Measurements from ENCODE around the gene ALPK3. TPM values are rescaled to one million over a fixed set of nuclear protein-coding genes. Genes with fewer than 3 reads are reported as not detected.

ALPK3 gene, protein sequence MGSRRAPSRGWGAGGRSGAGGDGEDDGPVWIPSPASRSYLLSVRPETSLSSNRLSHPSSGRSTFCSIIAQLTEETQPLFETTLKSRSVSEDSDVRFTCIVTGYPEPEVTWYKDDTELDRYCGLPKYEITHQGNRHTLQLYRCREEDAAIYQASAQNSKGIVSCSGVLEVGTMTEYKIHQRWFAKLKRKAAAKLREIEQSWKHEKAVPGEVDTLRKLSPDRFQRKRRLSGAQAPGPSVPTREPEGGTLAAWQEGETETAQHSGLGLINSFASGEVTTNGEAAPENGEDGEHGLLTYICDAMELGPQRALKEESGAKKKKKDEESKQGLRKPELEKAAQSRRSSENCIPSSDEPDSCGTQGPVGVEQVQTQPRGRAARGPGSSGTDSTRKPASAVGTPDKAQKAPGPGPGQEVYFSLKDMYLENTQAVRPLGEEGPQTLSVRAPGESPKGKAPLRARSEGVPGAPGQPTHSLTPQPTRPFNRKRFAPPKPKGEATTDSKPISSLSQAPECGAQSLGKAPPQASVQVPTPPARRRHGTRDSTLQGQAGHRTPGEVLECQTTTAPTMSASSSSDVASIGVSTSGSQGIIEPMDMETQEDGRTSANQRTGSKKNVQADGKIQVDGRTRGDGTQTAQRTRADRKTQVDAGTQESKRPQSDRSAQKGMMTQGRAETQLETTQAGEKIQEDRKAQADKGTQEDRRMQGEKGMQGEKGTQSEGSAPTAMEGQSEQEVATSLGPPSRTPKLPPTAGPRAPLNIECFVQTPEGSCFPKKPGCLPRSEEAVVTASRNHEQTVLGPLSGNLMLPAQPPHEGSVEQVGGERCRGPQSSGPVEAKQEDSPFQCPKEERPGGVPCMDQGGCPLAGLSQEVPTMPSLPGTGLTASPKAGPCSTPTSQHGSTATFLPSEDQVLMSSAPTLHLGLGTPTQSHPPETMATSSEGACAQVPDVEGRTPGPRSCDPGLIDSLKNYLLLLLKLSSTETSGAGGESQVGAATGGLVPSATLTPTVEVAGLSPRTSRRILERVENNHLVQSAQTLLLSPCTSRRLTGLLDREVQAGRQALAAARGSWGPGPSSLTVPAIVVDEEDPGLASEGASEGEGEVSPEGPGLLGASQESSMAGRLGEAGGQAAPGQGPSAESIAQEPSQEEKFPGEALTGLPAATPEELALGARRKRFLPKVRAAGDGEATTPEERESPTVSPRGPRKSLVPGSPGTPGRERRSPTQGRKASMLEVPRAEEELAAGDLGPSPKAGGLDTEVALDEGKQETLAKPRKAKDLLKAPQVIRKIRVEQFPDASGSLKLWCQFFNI (N-terminal part only)
- total RNA-seq, result under 1 TPM; 0.46 TPM

DNA sequence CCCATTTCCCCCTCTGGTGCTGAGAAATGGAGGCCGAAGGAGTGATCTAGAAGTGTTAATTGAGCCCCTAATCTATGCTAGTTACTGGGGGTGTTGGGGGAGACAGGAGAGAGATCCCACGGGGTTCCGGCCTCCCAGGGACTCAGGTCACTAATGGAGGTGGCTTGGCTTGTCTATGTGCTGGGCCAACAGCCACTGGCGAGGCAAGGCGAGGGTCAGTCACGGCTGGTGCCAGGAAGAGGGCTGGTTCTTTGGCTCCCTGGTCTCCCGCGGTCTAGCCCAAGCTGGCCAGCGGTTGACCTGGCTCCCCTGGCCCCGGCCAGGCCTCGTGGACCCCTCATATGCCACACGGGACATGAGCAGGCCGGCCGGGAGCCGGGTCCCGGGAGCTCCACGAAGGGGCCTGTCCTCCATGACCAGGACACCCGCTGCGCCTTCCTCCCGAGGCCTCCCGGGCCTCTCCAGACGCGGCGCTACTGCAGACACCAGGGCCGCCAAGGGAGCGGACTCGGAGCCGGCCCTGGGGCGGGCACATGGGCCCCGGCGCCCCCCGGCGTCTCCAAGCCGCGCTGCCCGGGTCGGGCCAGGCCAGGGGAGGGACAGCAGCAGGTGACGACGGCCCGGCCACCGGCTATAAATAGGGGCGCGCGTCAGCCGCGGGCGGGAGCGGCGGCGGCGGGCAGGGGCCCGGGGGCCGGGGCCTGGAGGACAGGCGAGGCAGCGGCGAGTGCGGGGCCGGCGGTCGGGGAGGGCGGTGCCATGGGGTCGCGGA, at the start of gene ALPK3:
Gene ALPK3, plus strand, starts transcription at position 663 of the 772 bp plus-strand sequence. Its CDS starts 97 bp downstream, at position 760.
- H3K4me1 Mint-ChIP-seq (ENCODE audit: low read depth), result peaks cover 6% of the 10 kb centered on the region
- DNase-seq, result no peak
- H3K4me3 Mint-ChIP-seq, result no peak within 1 kb of the TSS
- peaks cover 5% of the 10 kb centered on the region for H3K27me3 Mint-ChIP-seq (ENCODE audit: low read depth)
- no peaks in the 10 kb centered on the region for H3K9me3 Mint-ChIP-seq
- H3K27ac Mint-ChIP-seq, result no peak within 1 kb of the TSS
- H3K36me3 Mint-ChIP-seq (ENCODE audit: insufficient read depth in 2 of 2), result no peaks in the 10 kb centered on the region
- ATAC-seq (replicated peaks in 1 of 2), result peak; percentile 10 to 12

DNA sequence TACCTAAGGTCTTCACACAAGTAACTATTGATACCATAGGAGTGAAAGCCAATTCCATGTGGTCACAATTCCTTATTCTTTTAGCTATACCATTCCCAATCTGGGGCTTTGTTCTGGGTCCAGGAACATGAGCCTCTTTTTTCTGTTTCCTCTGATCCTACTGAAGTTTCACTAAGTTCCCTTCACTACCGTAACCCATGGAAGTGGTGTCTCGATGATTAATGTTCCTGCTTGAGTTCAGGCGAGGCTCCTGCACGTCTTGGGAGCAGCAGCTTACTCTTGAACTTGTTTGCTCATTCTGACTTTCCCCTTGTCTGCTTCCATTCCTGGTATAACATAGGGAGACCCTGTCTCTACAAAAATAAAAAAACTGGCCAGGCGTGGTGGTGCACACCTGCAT, 45.1 kb upstream of the ALPK3 start:
- Mint-ChIP-seq H3K36me3 (ENCODE audit: insufficient read depth in 2 of 2) (peaks cover 10 to 25% of the 10 kb centered on the region in 2 donors), H3K27me3 (ENCODE audit: low read depth) (no peaks in the 10 kb centered on the region), H3K4me3 (no peak overlapping the region), H3K4me1 (ENCODE audit: low read depth) (peaks cover 19% of the 10 kb centered on the region), H3K27ac (no peak overlapping the region), H3K9me3 (no peaks in the 10 kb centered on the region)
- ATAC-seq (replicated peaks in 1 of 2) (no peak), DNase-seq (no peak)

DNA sequence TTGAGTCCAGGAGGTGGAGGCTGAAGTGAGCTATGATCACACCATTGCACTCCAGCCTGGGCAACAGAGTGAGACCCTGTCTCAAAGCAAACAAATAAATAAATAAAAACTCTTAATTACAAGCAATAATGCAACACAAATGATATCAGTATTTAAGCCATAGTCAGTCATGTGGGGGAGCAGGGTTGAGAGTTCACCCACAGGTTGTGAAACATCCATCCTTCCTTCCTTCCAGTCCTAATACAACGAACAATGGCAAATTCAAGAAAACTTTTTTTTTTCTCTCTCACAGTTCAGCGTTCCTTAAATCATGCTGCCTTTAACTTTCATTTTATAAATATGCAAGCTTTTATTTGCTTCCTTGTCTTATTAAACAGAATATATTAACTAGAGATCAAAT, 44.7 kb upstream of the ALPK3 start:
- H3K4me1 Mint-ChIP-seq (ENCODE audit: low read depth), result peaks cover 19% of the 10 kb centered on the region
- H3K27ac Mint-ChIP-seq, result no peak overlapping the region
- DNase-seq, result no peak
- H3K4me3 Mint-ChIP-seq, result no peak overlapping the region
- peaks cover 10 to 25% of the 10 kb centered on the region in 2 donors for H3K36me3 Mint-ChIP-seq (ENCODE audit: insufficient read depth in 2 of 2)
- no peaks in the 10 kb centered on the region for H3K9me3 Mint-ChIP-seq
- no peaks in the 10 kb centered on the region for H3K27me3 Mint-ChIP-seq (ENCODE audit: low read depth)
- ATAC-seq (replicated peaks in 1 of 2), result no peak

DNA sequence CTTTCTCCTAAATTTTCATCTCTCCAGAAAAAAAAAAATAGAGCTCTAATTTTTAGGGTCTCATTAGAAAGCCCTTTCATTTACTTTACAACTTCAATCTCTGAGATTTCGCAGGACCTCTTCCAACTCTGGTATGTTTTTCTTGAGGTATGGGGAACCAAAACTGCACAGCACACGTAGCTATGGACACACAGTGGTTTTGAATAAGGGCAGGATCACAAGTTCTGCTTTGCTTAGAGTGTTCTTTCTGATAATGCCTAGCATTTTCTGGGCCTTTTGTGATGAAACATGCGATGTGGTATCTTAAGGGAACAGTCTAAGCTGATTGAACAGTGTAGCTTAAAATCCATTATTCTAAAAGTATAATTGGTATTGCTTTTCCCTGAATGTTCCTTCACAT, 43.4 kb upstream of the ALPK3 start:
- H3K4me3 Mint-ChIP-seq, result no peak overlapping the region
- H3K4me1 Mint-ChIP-seq (ENCODE audit: low read depth), result peaks cover 19% of the 10 kb centered on the region
- no peaks in the 10 kb centered on the region for H3K27me3 Mint-ChIP-seq (ENCODE audit: low read depth)
- H3K9me3 Mint-ChIP-seq, result no peaks in the 10 kb centered on the region
- H3K36me3 Mint-ChIP-seq (ENCODE audit: insufficient read depth in 2 of 2), result peaks cover 10 to 24% of the 10 kb centered on the region in 2 donors
- DNase-seq, result no peak
- H3K27ac Mint-ChIP-seq, result no peak overlapping the region
- no peak for ATAC-seq (replicated peaks in 1 of 2)

DNA sequence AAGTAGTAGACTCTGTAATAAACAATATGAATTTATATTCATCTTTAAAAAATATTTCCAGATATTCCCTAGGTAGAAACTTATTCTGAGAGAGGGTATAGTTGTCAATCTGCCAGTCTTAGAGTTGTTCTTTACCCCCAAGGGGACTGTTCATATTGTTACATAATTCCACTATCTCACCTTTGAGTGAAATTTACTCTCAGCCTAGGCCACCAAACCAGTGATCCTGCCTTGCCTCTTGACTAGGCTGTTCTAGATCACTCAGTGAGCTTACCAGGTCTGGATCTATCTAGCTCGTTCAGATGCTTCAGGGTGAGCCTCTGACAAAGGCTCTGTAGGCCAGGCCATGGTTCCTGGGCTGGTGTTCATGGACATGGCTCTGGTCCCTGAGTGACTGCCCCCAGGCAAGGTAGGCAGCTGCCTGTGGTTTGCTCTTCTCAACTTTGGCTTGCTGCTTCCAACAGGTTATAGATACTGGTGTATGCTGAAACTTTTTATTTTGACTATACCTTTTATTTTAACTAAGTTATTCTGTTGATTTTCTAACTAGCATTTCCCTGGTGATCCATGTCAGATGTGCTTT, 41.2 kb upstream of the ALPK3 start:
- Mint-ChIP-seq H3K4me3 (no peak overlapping the region), H3K27ac (no peak overlapping the region), H3K9me3 (no peaks in the 10 kb centered on the region), H3K36me3 (ENCODE audit: insufficient read depth in 2 of 2) (peaks cover 2 to 17% of the 10 kb centered on the region in 2 donors), H3K27me3 (ENCODE audit: low read depth) (no peaks in the 10 kb centered on the region), H3K4me1 (ENCODE audit: low read depth) (peaks cover 11% of the 10 kb centered on the region)
- ATAC-seq (replicated peaks in 1 of 2) (no peak), DNase-seq (no peak)

DNA sequence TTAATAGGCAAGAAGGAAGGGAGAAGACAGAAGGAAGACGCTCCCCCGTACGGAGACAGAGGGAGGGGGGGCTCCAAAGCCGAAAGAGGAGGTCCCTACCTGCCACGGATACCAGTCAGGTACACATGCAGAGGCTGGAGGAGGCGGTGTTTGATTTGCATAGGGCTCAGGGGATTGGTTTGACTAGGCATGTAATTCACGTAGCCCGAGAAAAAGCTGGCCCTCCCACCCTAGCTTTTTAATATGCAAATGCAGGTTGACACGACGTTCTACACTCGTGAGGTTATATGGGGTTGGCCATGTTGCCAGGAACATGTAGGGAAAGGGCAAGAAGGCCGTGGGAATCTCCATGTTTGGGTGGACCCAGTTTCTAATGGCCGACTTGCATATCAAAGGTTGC, 39.0 kb upstream of the ALPK3 start:
- peaks cover 21% of the 10 kb centered on the region for H3K4me1 Mint-ChIP-seq (ENCODE audit: low read depth)
- DNase-seq (no peak), ATAC-seq (replicated peaks in 1 of 2) (no peak)
- H3K27ac Mint-ChIP-seq, result no peak overlapping the region
- peaks cover 2 to 18% of the 10 kb centered on the region in 2 donors for H3K36me3 Mint-ChIP-seq (ENCODE audit: insufficient read depth in 2 of 2)
- no peaks in the 10 kb centered on the region for H3K27me3 Mint-ChIP-seq (ENCODE audit: low read depth)
- H3K9me3 Mint-ChIP-seq, result no peaks in the 10 kb centered on the region
- H3K4me3 Mint-ChIP-seq, result no peak overlapping the region

DNA sequence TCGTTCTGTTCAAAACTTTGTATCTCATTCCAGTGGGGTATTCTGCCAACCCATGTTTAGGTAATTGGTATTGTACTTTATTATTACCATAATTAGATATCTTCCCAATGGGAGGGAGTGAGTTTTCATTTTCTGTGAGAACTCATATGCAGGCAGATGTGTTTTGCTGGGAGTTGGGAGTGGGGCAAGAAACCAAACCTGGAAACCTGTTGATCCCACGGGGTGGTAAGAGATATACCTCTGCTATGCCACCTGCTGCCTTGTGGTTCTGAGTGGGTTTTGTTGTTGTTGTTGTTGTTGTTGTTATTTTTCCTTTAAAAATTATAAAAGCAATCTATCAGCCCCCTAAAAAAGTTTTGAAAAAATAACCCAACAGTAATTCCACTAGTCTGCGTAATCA, 36.7 kb upstream of the ALPK3 start:
- H3K4me1 Mint-ChIP-seq (ENCODE audit: low read depth), result peaks cover 35% of the 10 kb centered on the region
- peaks cover 4 to 18% of the 10 kb centered on the region in 2 donors for H3K36me3 Mint-ChIP-seq (ENCODE audit: insufficient read depth in 2 of 2)

DNA sequence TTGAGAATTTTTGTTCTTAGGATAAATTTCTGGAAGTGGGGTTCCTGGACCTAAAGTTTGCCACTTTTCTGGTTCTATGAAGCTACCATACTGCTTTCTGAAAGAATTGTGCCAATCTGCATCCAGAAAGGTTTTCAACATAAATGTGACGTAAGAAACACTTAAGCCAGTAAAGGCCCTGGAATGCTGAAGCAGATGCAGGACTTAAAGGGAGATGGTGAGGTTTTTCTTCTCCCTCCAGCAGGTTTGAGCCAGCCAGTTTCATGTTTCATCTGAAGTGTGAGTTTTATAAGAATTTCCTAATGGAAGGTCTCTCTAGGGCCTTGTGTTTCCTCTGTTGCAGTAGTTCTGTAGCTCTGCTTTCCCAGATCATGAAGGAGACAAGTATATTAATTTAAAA, 35.7 kb upstream of the ALPK3 start:
- H3K9me3 Mint-ChIP-seq, result no peaks in the 10 kb centered on the region
- ATAC-seq (replicated peaks in 1 of 2), result no peak
- H3K36me3 Mint-ChIP-seq (ENCODE audit: insufficient read depth in 2 of 2), result peaks cover 4 to 18% of the 10 kb centered on the region in 2 donors
- H3K4me3 Mint-ChIP-seq, result no peak overlapping the region
- H3K27me3 Mint-ChIP-seq (ENCODE audit: low read depth), result no peaks in the 10 kb centered on the region
- peaks cover 43% of the 10 kb centered on the region for H3K4me1 Mint-ChIP-seq (ENCODE audit: low read depth)
- no peak overlapping the region for H3K27ac Mint-ChIP-seq
- no peak for DNase-seq

More for the DNA sequence above, 36.7 kb upstream of the ALPK3 start:
- H3K27ac Mint-ChIP-seq, result no peak overlapping the region
- no peak overlapping the region for H3K4me3 Mint-ChIP-seq
- DNase-seq (no peak), ATAC-seq (replicated peaks in 1 of 2) (no peak)
- H3K9me3 Mint-ChIP-seq, result no peaks in the 10 kb centered on the region
- H3K27me3 Mint-ChIP-seq (ENCODE audit: low read depth), result no peaks in the 10 kb centered on the region

DNA sequence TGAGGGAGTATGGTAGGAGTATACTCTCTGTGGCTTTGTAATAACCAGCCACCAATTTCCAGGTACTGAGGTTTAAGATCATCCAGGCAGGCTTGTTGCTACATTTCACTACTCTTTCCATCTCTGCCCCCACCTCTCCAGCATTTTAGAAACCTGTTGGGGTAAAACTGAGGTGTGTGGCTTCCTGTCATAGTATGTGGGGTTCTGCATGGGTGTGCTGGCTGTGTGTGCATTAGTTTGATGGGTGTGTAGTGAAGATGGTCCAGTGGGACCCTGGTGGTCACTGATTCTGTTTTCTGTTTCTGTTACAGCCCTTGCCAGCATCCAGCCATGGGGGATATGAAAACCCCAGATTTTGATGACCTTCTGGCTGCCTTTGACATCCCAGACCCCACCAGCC, 34.8 kb upstream of the ALPK3 start:
- no peak overlapping the region for H3K4me3 Mint-ChIP-seq
- peaks cover 44% of the 10 kb centered on the region for H3K4me1 Mint-ChIP-seq (ENCODE audit: low read depth)
- H3K9me3 Mint-ChIP-seq, result no peaks in the 10 kb centered on the region
- peaks cover 4 to 18% of the 10 kb centered on the region in 2 donors for H3K36me3 Mint-ChIP-seq (ENCODE audit: insufficient read depth in 2 of 2)
- no peaks in the 10 kb centered on the region for H3K27me3 Mint-ChIP-seq (ENCODE audit: low read depth)
- DNase-seq (no peak), ATAC-seq (replicated peaks in 1 of 2) (no peak)
- no peak overlapping the region for H3K27ac Mint-ChIP-seq

DNA sequence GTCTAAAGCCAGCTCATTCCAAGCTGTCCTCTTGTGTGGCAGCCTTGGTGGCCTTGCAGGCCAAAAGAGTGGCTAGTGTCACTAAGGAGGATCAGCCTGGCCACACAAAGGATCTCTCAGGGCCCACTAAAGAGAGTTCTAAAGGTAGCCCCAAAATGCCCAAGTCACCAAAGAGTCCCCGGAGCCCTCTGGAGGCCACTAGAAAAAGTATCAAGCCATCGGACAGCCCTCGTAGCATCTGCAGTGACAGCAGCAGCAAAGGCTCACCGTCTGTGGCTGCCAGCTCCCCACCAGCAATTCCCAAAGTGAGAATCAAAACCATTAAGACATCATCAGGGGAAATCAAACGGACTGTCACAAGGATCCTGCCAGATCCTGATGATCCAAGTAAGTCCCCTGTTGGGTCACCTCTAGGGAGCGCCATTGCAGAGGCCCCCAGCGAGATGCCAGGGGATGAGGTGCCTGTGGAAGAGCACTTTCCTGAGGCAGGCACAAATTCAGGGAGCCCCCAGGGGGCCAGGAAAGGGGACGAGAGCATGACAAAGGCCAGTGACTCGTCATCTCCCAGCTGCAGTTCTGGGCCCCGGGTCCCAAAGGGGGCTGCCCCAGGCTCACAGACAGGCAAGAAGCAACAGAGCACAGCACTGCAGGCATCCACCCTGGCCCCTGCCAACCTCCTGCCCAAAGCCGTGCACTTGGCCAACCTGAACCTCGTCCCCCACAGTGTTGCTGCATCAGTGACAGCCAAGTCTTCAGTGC, 33.5 kb upstream of the ALPK3 start:
- DNase-seq (no peak), ATAC-seq (replicated peaks in 1 of 2) (no peak)
- peaks cover 2 to 14% of the 10 kb centered on the region in 2 donors for H3K36me3 Mint-ChIP-seq (ENCODE audit: insufficient read depth in 2 of 2)
- no peak overlapping the region for H3K4me3 Mint-ChIP-seq
- H3K27me3 Mint-ChIP-seq (ENCODE audit: low read depth), result no peaks in the 10 kb centered on the region
- peaks cover 51% of the 10 kb centered on the region for H3K4me1 Mint-ChIP-seq (ENCODE audit: low read depth)
- H3K9me3 Mint-ChIP-seq, result no peaks in the 10 kb centered on the region
- peak overlapping the region; percentile 46 for H3K27ac Mint-ChIP-seq

DNA sequence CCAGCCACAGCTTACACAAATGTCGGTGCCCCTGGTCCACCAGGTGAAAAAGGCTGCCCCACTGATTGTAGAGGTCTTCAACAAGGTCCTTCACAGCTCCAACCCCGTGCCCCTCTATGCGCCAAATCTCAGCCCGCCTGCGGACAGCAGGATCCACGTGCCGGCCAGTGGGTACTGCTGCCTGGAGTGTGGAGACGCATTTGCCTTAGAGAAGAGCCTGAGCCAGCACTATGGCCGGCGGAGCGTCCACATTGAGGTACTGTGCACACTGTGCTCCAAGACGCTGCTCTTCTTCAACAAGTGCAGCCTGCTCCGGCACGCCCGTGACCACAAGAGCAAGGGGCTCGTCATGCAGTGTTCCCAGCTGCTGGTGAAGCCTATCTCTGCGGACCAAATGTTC, 32.9 kb upstream of the ALPK3 start:
- no peaks in the 10 kb centered on the region for H3K9me3 Mint-ChIP-seq
- H3K36me3 Mint-ChIP-seq (ENCODE audit: insufficient read depth in 2 of 2), result peaks cover 2 to 12% of the 10 kb centered on the region in 2 donors
- H3K4me1 Mint-ChIP-seq (ENCODE audit: low read depth), result peaks cover 51% of the 10 kb centered on the region
- DNase-seq (no peak), ATAC-seq (replicated peaks in 1 of 2) (no peak)
- no peaks in the 10 kb centered on the region for H3K27me3 Mint-ChIP-seq (ENCODE audit: low read depth)
- no peak overlapping the region for H3K4me3 Mint-ChIP-seq
- no peak overlapping the region for H3K27ac Mint-ChIP-seq
